ENCODE results near the gene HHAT.
A peak's percentile ranks its signal among the peaks of the same experiment; 100 is the strongest.
"Not testable (repeated sequence)": the region's sequence is repeated elsewhere in the genome, so short reads cannot be mapped to it uniquely, and the experiment has no call there.

HHAT gene

GRCh38 chr1:210354305-210354704, 25.6 kb downstream of the HHAT start:
- DNase-seq (ENCODE audit: extremely low read depth in 1 of 2, low read depth in 1 of 2) = not testable (repeated sequence)

- DNase-seq (ENCODE audit: extremely low read depth in 1 of 2, low read depth in 1 of 2) = no peak
Observed at GRCh38 chr1:210358626-210359025, 29.9 kb downstream of the HHAT start.

GRCh38 chr1:210359255-210359654, 30.6 kb downstream of the HHAT start:
- DNase-seq (ENCODE audit: extremely low read depth in 1 of 2, low read depth in 1 of 2) = no peak

- no peak for DNase-seq (ENCODE audit: extremely low read depth in 1 of 2, low read depth in 1 of 2)
Observed at GRCh38 chr1:210360852-210361477, 32.3 kb downstream of the HHAT start.

- no peak for DNase-seq (ENCODE audit: extremely low read depth in 1 of 2, low read depth in 1 of 2)
Observed at GRCh38 chr1:210361665-210362064, 33.0 kb downstream of the HHAT start.

GRCh38 chr1:210362526-210362925, 33.8 kb downstream of the HHAT start:
- DNase-seq (ENCODE audit: extremely low read depth in 1 of 2, low read depth in 1 of 2) = no peak

GRCh38 chr1:210363119-210363518, 34.4 kb downstream of the HHAT start:
- no peak for DNase-seq (ENCODE audit: extremely low read depth in 1 of 2, low read depth in 1 of 2)

- DNase-seq (ENCODE audit: extremely low read depth in 1 of 2, low read depth in 1 of 2) = no peak
Observed at GRCh38 chr1:210364479-210364878, 35.8 kb downstream of the HHAT start.

- no peak for DNase-seq (ENCODE audit: extremely low read depth in 1 of 2, low read depth in 1 of 2)
Observed at GRCh38 chr1:210366767-210367166, 38.1 kb downstream of the HHAT start.

GRCh38 chr1:210367566-210367965, 38.9 kb downstream of the HHAT start:
- no peak for DNase-seq (ENCODE audit: extremely low read depth in 1 of 2, low read depth in 1 of 2)

- DNase-seq (ENCODE audit: extremely low read depth in 1 of 2, low read depth in 1 of 2) = no peak
Observed at GRCh38 chr1:210369425-210369824, 40.7 kb downstream of the HHAT start.

- DNase-seq (ENCODE audit: extremely low read depth in 1 of 2, low read depth in 1 of 2) = no peak
Observed at GRCh38 chr1:210371916-210372315, 43.2 kb downstream of the HHAT start.

GRCh38 chr1:210372491-210372890, 43.8 kb downstream of the HHAT start:
- no peak for DNase-seq (ENCODE audit: extremely low read depth in 1 of 2, low read depth in 1 of 2)

GRCh38 chr1:210372931-210373627, 44.4 kb downstream of the HHAT start:
- no peak for DNase-seq (ENCODE audit: extremely low read depth in 1 of 2, low read depth in 1 of 2)

- no peak for DNase-seq (ENCODE audit: extremely low read depth in 1 of 2, low read depth in 1 of 2)
Observed at GRCh38 chr1:210373628-210373877, 44.9 kb downstream of the HHAT start.

GRCh38 chr1:210373878-210374599, 45.3 kb downstream of the HHAT start:
- peak; percentile 38 to 74 for DNase-seq (ENCODE audit: extremely low read depth in 1 of 2, low read depth in 1 of 2)

- no peak for DNase-seq (ENCODE audit: extremely low read depth in 1 of 2, low read depth in 1 of 2)
Observed at GRCh38 chr1:210374600-210374953, 45.9 kb downstream of the HHAT start.

GRCh38 chr1:210376836-210377372, 48.2 kb downstream of the HHAT start:
- no peak for DNase-seq (ENCODE audit: extremely low read depth in 1 of 2, low read depth in 1 of 2)

GRCh38 chr1:210377731-210378333, 49.1 kb downstream of the HHAT start:
- no peak for DNase-seq (ENCODE audit: extremely low read depth in 1 of 2, low read depth in 1 of 2)

GRCh38 chr1:210378736-210379135, 50.0 kb downstream of the HHAT start:
- DNase-seq (ENCODE audit: extremely low read depth in 1 of 2, low read depth in 1 of 2) = no peak

GRCh38 chr1:210381934-210382333, 53.2 kb downstream of the HHAT start:
- DNase-seq (ENCODE audit: extremely low read depth in 1 of 2, low read depth in 1 of 2) = no peak

GRCh38 chr1:210384625-210385024, 55.9 kb downstream of the HHAT start:
- DNase-seq (ENCODE audit: extremely low read depth in 1 of 2, low read depth in 1 of 2) = no peak

Measured in stimulated activated CD8-positive, alpha-beta memory T cell treated with anti-CD3 and anti-CD28 coated beads, Interleukin-7, amount 100 ng/mL, for 48 hours (primary cell).